ENCODE results near the gene AQP12B.

DNA sequence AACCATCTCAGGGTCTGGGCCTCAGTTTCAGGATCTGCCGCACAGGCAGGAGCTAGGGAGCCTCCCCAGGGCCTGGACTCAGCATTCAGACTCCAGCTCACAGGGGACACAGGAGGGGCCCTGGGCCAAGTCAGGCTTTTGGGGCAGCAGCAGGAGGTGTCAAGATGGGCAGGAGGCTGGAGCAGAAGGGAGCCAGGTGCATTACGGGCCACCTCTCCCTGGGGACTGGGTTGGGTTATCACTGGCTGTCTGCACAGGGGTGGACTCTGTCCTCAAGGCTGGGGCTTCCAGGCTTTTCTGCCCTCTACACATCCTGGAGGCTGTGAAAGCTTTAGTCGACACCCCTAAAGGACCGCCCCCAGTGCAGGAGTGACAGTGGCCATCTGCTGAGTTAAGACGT lies 29.0 kb upstream of the AQP12B start:
- TF ChIP-seq, protein P1, sequence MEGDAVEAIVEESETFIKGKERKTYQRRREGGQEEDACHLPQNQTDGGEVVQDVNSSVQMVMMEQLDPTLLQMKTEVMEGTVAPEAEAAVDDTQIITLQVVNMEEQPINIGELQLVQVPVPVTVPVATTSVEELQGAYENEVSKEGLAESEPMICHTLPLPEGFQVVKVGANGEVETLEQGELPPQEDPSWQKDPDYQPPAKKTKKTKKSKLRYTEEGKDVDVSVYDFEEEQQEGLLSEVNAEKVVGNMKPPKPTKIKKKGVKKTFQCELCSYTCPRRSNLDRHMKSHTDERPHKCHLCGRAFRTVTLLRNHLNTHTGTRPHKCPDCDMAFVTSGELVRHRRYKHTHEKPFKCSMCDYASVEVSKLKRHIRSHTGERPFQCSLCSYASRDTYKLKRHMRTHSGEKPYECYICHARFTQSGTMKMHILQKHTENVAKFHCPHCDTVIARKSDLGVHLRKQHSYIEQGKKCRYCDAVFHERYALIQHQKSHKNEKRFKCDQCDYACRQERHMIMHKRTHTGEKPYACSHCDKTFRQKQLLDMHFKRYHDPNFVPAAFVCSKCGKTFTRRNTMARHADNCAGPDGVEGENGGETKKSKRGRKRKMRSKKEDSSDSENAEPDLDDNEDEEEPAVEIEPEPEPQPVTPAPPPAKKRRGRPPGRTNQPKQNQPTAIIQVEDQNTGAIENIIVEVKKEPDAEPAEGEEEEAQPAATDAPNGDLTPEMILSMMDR (IDR thresholded peaks at IDR 0.05), result no peak
- TF ChIP-seq POLR2A (IDR thresholded peaks at IDR 0.05) (no peak), POLR2AphosphoS5 (IDR thresholded peaks at IDR 0.05) (no peak)
